Uterus (tissue), 4 donors: ENCODE measurements around the gene NMD3. TPM values are rescaled to one million over a fixed set of nuclear protein-coding genes. Genes with fewer than 3 reads are reported as not detected.

Source experiments
- DNase-seq, 2 donors: peaks; one replicate each; pipeline ENCODE4 v3.0.0-alpha.2; 2019 to 2020
- H3K27ac ChIP-seq, 2 donors: fragments of 200-600 bp; sonication (generic); 1 replicate in 1 of 2; 2 replicates in 1 of 2; pipeline ENCODE4 v1.5.1; 2016 to 2018
- H3K27me3 ChIP-seq, 2 donors: fragments of 200-600 bp; sonication (generic); one replicate each; pipeline ENCODE4 v1.5.1; 2018 to 2019; ENCODE audit warnings: control low read depth in 1 of 2
- H3K36me3 ChIP-seq, 2 donors: fragments of 200-600 bp; sonication (generic); one replicate each; pipeline ENCODE4 v1.5.1; 2019; ENCODE audit warnings: control low read depth in 1 of 2
- H3K4me1 ChIP-seq, 2 donors: fragments of 200-600 bp; sonication (generic); one replicate each; pipeline ENCODE4 v1.5.1; 2018 to 2019; ENCODE audit warnings: control low read depth in 1 of 2
- H3K4me3 ChIP-seq, 2 donors: fragments of 200-600 bp; sonication (generic); 1 replicate in 1 of 2; 2 replicates in 1 of 2; pipeline ENCODE4 v1.5.1; 2018 to 2019; ENCODE audit warnings: mild to moderate bottlenecking in 1 of 2
- H3K9me3 ChIP-seq, 2 donors: fragments of 200-600 bp; sonication (generic); one replicate each; pipeline ENCODE4 v1.5.1; 2019; ENCODE audit warnings: control low read depth in 1 of 2
- CTCF ChIP-seq, 4 experiments: fragments of 200-600 bp in 2 of 4; fragments of 450-650 bp in 2 of 4; sonication (generic) in 2 of 4; IDR thresholded peaks; one replicate each; pipeline ENCODE4 v1.5.1; 2016 to 2019; ENCODE audit warnings: antibody characterized with exemption in 4 of 4, mild to moderate bottlenecking in 2 of 4, moderate library complexity in 1 of 4
- POLR2A ChIP-seq, 2 donors: fragments of 450-650 bp; IDR thresholded peaks; one replicate each; pipeline ENCODE4 v1.6.1; 2016; ENCODE audit warnings: antibody characterized with exemption in 2 of 2, mild to moderate bottlenecking in 1 of 2, moderate library complexity in 1 of 2
- intact Hi-C: fragments of 100-400 bp; cut with DNase I; formaldehyde crosslinking; loops from one replicate; pipeline ENCODE4 v1.15.1; 2023; ENCODE audit warnings: low total_unique reads
- total RNA-seq, 4 donors: library from RNA; depleted of rRNA in 3 of 4; stranded (reverse); fragments of >200 nt in 3 of 4; gene quantifications; one replicate each; pipeline versions ENCODE4 v1.1.0 to v1.2.4, GENCODE V29; 2014 to 2023
- donor health status: DM: yes; HTN: yes; CAD: no.

The NMD3 gene
- total RNA-seq, 4 donors from 2014 or later: 13.8 to 141 (median 62.4) TPM

DNA sequence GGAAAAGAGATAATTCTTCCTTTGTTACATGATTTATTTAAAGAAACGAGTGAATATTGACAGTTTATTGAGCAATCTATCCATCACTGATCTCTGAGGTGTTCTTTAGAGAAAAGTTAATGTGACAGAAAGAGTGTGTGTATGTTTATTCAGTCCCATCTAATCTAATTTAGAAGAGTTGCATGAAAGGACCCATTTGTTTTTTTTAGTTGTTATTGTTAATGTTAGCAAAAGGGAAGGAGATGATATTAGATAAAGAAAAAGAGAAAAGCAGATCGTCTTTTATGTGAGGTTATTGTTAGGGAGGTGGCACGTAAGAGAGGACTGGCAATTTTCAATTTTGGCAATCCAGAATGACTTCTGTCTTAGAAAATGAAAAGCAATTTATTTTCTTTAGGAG, 46.5 kb downstream of the NMD3 start:
- Histone ChIP-seq H3K27me3 (no peaks in the 10 kb centered on the region), H3K4me1 (no peaks in the 10 kb centered on the region), H3K36me3 (no peaks in the 10 kb centered on the region), H3K27ac (no peak overlapping the region), H3K4me3 (no peak overlapping the region), H3K9me3 (no peaks in the 10 kb centered on the region)
- no peak for TF ChIP-seq POLR2A (IDR thresholded peaks at IDR 0.05)
- TF ChIP-seq CTCF (IDR thresholded peaks at IDR 0.05): no peak
- intact Hi-C loops: no loop called here
- DNase-seq: no peak

GRCh38 chr3:161268601-161269000, 47.5 kb downstream of the NMD3 start:
- Histone ChIP-seq H3K4me3 (no peak overlapping the region), H3K4me1 (no peaks in the 10 kb centered on the region), H3K9me3 (no peaks in the 10 kb centered on the region), H3K36me3 (no peaks in the 10 kb centered on the region), H3K27me3 (no peaks in the 10 kb centered on the region), H3K27ac (no peak overlapping the region)
- TF ChIP-seq POLR2A (IDR thresholded peaks at IDR 0.05): no peak
- no peak for TF ChIP-seq CTCF (IDR thresholded peaks at IDR 0.05)
- no peak for DNase-seq
- intact Hi-C loops: no loop called here

DNA sequence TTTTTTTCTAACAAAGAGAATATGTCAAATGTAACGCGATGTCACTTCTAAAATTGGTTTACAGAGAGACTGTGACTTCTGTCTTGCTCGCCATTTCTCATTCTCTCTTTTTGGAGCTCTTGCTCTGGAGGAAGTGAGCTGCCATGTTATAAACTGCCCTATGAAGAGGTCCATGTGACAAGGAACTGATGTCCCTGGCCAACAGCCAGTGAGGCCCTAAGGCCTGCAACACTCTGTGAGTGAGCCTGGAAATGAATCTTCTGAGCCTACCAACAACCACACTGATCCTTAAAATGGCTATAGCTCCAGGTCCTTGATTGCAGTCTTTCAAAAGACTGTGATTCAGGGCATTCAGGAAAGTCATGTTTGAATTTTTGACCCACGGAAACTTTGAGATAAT, 49.9 kb downstream of the NMD3 start:
- no peak for TF ChIP-seq POLR2A (IDR thresholded peaks at IDR 0.05)
- no peak for TF ChIP-seq CTCF (IDR thresholded peaks at IDR 0.05)
- Histone ChIP-seq H3K27ac (no peak overlapping the region), H3K27me3 (no peaks in the 10 kb centered on the region), H3K36me3 (no peaks in the 10 kb centered on the region), H3K4me3 (no peak overlapping the region), H3K4me1 (no peaks in the 10 kb centered on the region), H3K9me3 (no peaks in the 10 kb centered on the region)
- intact Hi-C loops: no loop called here
- no peak for DNase-seq

DNA sequence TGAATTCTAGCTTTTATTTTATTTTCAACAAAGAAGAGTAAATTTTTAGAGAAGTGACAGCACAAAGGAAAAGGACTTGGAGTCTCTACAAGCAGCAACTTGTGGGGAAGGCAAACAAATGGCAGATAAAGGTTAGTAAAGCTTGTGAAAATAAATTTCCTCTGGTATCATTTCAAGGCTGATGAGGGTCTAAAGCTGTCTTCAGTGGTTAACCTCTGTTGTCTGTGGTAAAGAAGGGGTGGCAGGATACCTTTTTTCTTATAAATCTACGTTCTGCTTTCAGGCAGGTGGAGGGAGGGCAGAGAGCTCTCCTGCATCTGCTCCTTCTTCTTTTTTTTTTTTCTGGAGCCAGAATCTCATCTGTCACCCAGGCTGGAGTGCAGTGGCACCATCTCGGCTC, 50.5 kb downstream of the NMD3 start:
- Histone ChIP-seq H3K36me3 (no peaks in the 10 kb centered on the region), H3K27me3 (no peaks in the 10 kb centered on the region), H3K4me1 (no peaks in the 10 kb centered on the region), H3K27ac (no peak overlapping the region), H3K9me3 (no peaks in the 10 kb centered on the region), H3K4me3 (no peak overlapping the region)
- intact Hi-C loops: no loop called here
- TF ChIP-seq CTCF (IDR thresholded peaks at IDR 0.05): no peak
- TF ChIP-seq POLR2A (IDR thresholded peaks at IDR 0.05): no peak
- DNase-seq: no peak

GRCh38 chr3:161272524-161272923, 51.4 kb downstream of the NMD3 start:
- no peaks in the 10 kb centered on the region for H3K27me3 ChIP-seq
- intact Hi-C loops: no loop called here
- no peak for DNase-seq
- no peaks in the 10 kb centered on the region for H3K4me1 ChIP-seq
- no peaks in the 10 kb centered on the region for H3K9me3 ChIP-seq
- no peaks in the 10 kb centered on the region for H3K36me3 ChIP-seq
- H3K27ac ChIP-seq: no peak overlapping the region
- no peak overlapping the region for H3K4me3 ChIP-seq
- no peak for TF ChIP-seq POLR2A (IDR thresholded peaks at IDR 0.05)
- no peak for TF ChIP-seq CTCF (IDR thresholded peaks at IDR 0.05)
